Uterus (tissue), 4 donors: ENCODE measurements around the gene ANKRD12. TPM values are rescaled to one million over a fixed set of nuclear protein-coding genes. Genes with fewer than 3 reads are reported as not detected.

Source experiments
- DNase-seq, 2 donors: peaks; one replicate each; pipeline ENCODE4 v3.0.0-alpha.2; 2019 to 2020
- H3K27ac ChIP-seq, 2 donors: fragments of 200-600 bp; sonication (generic); 1 replicate in 1 of 2; 2 replicates in 1 of 2; pipeline ENCODE4 v1.5.1; 2016 to 2018
- H3K27me3 ChIP-seq, 2 donors: fragments of 200-600 bp; sonication (generic); one replicate each; pipeline ENCODE4 v1.5.1; 2018 to 2019; ENCODE audit warnings: control low read depth in 1 of 2
- H3K36me3 ChIP-seq, 2 donors: fragments of 200-600 bp; sonication (generic); one replicate each; pipeline ENCODE4 v1.5.1; 2019; ENCODE audit warnings: control low read depth in 1 of 2
- H3K4me1 ChIP-seq, 2 donors: fragments of 200-600 bp; sonication (generic); one replicate each; pipeline ENCODE4 v1.5.1; 2018 to 2019; ENCODE audit warnings: control low read depth in 1 of 2
- H3K4me3 ChIP-seq, 2 donors: fragments of 200-600 bp; sonication (generic); 1 replicate in 1 of 2; 2 replicates in 1 of 2; pipeline ENCODE4 v1.5.1; 2018 to 2019; ENCODE audit warnings: mild to moderate bottlenecking in 1 of 2
- H3K9me3 ChIP-seq, 2 donors: fragments of 200-600 bp; sonication (generic); one replicate each; pipeline ENCODE4 v1.5.1; 2019; ENCODE audit warnings: control low read depth in 1 of 2
- POLR2A ChIP-seq, 2 donors: fragments of 450-650 bp; IDR thresholded peaks; one replicate each; pipeline ENCODE4 v1.6.1; 2016; ENCODE audit warnings: antibody characterized with exemption in 2 of 2, mild to moderate bottlenecking in 1 of 2, moderate library complexity in 1 of 2
- intact Hi-C: fragments of 100-400 bp; cut with DNase I; formaldehyde crosslinking; loops from one replicate; pipeline ENCODE4 v1.15.1; 2023; ENCODE audit warnings: low total_unique reads
- total RNA-seq, 4 donors: library from RNA; depleted of rRNA in 3 of 4; stranded (reverse); fragments of >200 nt in 3 of 4; gene quantifications; one replicate each; pipeline versions ENCODE4 v1.1.0 to v1.2.4, GENCODE V29; 2014 to 2023
- TF ChIP-seq, protein P1 (sequence below), 4 experiments: fragments of 200-600 bp in 2 of 4; fragments of 450-650 bp in 2 of 4; sonication (generic) in 2 of 4; IDR thresholded peaks; one replicate each; pipeline ENCODE4 v1.5.1; 2016 to 2019; ENCODE audit warnings: antibody characterized with exemption in 4 of 4, mild to moderate bottlenecking in 2 of 4, moderate library complexity in 1 of 4
- donor health status: DM: yes; HTN: yes; CAD: no.

Gene ANKRD12
- total RNA-seq, 4 donors from 2014 or later, result 29.1 to 122 (median 43.6) TPM

DNA sequence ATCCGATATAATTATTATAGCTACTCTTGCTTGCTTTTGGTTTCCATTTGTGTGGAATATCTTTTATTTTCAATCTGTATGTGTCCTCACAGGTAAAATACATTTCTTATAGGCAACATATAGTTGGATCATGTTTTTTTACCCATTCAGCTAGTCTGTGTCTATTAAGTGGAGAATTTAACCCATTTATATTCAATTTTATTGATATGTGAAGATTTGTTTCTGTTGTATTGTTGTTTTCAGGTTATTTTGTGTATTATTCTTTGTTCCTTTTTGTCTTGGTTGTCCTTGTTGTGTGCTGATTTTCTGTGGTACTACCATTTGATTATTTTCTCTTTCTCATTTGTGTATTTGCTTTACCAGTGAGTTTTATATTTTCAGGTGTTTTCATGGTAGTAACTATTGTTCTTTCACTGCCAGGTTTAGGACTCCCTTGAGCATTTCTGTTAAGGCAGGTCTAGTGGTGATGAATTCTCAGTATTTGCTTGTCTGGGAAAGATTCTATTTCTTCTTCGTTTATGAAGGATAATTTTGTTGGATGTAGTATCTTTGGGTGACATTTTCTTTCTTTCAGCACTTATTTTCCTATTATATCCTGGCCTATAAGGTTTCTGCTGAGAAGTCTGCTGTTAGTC, 95.4 kb downstream of the ANKRD12 start:
- Histone ChIP-seq H3K27me3 (no peaks in the 10 kb centered on the region), H3K36me3 (no peaks in the 10 kb centered on the region), H3K9me3 (peaks cover 0 to 3% of the 10 kb centered on the region in 2 donors), H3K27ac (no peak overlapping the region), H3K4me1 (no peaks in the 10 kb centered on the region), H3K4me3 (no peak overlapping the region)
- no peak for DNase-seq
- intact Hi-C loops, result no loop called here
- TF ChIP-seq POLR2A (IDR thresholded peaks at IDR 0.05), result no peak
- TF ChIP-seq, protein P1, sequence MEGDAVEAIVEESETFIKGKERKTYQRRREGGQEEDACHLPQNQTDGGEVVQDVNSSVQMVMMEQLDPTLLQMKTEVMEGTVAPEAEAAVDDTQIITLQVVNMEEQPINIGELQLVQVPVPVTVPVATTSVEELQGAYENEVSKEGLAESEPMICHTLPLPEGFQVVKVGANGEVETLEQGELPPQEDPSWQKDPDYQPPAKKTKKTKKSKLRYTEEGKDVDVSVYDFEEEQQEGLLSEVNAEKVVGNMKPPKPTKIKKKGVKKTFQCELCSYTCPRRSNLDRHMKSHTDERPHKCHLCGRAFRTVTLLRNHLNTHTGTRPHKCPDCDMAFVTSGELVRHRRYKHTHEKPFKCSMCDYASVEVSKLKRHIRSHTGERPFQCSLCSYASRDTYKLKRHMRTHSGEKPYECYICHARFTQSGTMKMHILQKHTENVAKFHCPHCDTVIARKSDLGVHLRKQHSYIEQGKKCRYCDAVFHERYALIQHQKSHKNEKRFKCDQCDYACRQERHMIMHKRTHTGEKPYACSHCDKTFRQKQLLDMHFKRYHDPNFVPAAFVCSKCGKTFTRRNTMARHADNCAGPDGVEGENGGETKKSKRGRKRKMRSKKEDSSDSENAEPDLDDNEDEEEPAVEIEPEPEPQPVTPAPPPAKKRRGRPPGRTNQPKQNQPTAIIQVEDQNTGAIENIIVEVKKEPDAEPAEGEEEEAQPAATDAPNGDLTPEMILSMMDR (IDR thresholded peaks at IDR 0.05), result no peak

DNA sequence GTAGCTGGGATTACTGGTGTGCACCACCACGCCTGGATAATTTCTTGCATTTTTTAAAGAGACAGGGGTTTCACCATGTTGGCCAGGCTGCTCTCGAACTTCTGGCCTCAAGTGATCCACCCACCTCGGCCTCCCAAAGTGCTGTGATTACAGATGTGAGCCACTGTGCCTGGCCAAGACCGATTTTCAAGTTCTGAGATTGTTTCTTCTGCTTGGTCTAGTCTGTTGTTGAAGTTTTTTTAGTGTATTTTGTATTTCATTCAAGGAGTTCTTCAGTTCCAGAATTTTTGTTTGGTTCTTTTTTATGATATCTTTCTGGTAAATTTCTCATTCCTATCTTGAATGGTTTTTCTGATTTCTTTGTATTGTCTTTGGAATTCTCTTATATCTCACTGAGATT, 96.4 kb downstream of the ANKRD12 start:
- intact Hi-C loops, result no loop called here
- TF ChIP-seq, protein P1 (IDR thresholded peaks at IDR 0.05), result no peak
- no peak for TF ChIP-seq POLR2A (IDR thresholded peaks at IDR 0.05)
- no peak overlapping the region for H3K4me3 ChIP-seq
- H3K36me3 ChIP-seq, result no peaks in the 10 kb centered on the region
- H3K9me3 ChIP-seq, result peaks cover 0 to 3% of the 10 kb centered on the region in 2 donors
- DNase-seq, result no peak
- no peak overlapping the region for H3K27ac ChIP-seq
- no peaks in the 10 kb centered on the region for H3K27me3 ChIP-seq
- no peaks in the 10 kb centered on the region for H3K4me1 ChIP-seq

DNA sequence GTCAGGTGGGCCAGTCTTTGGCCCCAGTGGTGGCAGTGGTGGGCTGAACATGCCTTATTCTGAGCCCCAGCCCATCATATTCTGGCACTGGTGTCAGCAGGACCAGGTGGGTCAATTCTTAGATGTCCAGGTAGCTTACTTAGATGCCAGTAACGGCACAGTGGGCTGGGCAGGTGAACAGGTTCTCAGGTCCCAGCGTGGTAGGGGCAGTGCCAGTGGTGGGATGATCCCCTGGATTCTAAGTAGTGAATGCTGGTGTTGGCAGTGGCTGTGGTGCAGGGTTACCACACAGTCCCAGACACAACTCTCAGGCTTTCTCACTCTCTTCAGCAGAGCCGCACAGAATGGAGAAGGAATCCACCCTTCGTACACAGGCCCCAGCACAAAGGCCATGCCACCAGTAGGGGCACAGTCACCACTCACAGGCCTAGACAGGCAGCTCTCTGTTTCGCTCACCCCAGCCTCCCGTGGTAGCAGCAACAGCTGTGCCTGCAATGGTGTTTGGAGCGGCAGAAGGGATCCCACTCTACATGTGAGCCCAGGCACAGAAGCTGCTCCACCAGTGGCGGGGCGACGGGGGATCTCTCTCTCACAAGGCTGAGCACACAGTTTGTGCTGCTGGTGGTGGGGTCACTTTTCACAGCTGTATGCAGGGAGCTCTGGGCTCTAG, 97.3 kb downstream of the ANKRD12 start:
- no peak for DNase-seq
- Histone ChIP-seq H3K9me3 (peaks cover 0 to 3% of the 10 kb centered on the region in 2 donors), H3K4me3 (no peak overlapping the region), H3K36me3 (no peaks in the 10 kb centered on the region), H3K27me3 (no peaks in the 10 kb centered on the region), H3K27ac (no peak overlapping the region), H3K4me1 (no peaks in the 10 kb centered on the region)
- no peak for TF ChIP-seq POLR2A (IDR thresholded peaks at IDR 0.05)
- TF ChIP-seq, protein P1 (IDR thresholded peaks at IDR 0.05), result no peak
- intact Hi-C loops, result no loop called here

DNA sequence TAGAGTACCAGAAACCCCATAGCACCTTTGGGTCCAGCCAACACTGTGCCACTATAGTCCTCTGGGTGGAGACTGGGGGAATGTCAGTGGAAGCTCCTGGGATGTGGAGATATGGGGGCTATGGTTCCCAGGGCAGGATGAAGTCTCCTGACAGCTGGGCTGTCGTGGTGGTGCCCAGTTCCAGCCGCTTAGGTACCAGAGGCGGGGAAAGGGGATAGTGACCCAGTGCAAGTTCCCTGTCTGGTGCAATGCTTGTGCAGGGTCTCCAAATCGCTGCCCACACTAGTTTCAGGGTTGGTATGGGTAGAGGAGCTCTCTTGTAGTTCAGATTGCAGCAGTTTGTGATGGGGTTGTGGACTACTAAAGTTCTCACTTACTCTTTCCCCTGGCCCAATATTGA, 97.9 kb downstream of the ANKRD12 start:
- Histone ChIP-seq H3K27ac (no peak overlapping the region), H3K4me3 (no peak overlapping the region), H3K36me3 (no peaks in the 10 kb centered on the region), H3K27me3 (no peaks in the 10 kb centered on the region), H3K4me1 (no peaks in the 10 kb centered on the region), H3K9me3 (peaks cover 0 to 3% of the 10 kb centered on the region in 2 donors)
- no peak for DNase-seq
- TF ChIP-seq POLR2A (IDR thresholded peaks at IDR 0.05), result no peak
- TF ChIP-seq, protein P1 (IDR thresholded peaks at IDR 0.05), result no peak
- intact Hi-C loops, result no loop called here

DNA sequence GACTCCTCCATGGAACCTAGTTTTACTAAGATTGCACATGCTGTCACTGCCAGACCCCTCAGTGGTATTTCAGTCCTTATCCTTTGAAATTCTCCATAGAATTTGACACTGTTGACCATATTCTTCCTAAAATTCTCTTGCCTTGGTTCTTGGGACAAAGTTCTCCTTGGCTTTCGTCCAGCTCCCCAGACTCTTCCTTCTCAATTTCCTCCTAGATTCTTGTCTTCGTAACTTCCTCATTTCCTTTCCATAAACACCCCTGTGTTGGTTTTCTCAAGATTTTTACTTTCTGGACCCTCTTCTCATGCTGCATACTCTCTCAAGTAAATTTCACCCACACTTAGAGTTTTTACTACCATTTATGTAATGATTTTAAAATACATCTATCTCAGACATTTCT, 101.4 kb downstream of the ANKRD12 start:
- Histone ChIP-seq H3K4me1 (no peaks in the 10 kb centered on the region), H3K36me3 (no peaks in the 10 kb centered on the region), H3K9me3 (no peaks in the 10 kb centered on the region), H3K27me3 (no peaks in the 10 kb centered on the region), H3K4me3 (no peak overlapping the region), H3K27ac (no peak overlapping the region)
- intact Hi-C loops, result no loop called here
- no peak for TF ChIP-seq POLR2A (IDR thresholded peaks at IDR 0.05)
- TF ChIP-seq, protein P1 (IDR thresholded peaks at IDR 0.05), result no peak
- no peak for DNase-seq
